Keratinocyte (primary cell): ENCODE results near the gene JAKMIP2. TPM values are rescaled to one million over a fixed set of nuclear protein-coding genes. Genes with fewer than 3 reads are reported as not detected.

Experiments
- DNase-seq: peaks from one replicate; pipeline ENCODE4 v3.0.0-alpha.2; 2011; ENCODE audit warnings: low read depth, missing footprints, low spot score
- FAIRE-seq: peaks from 2 replicates; lab custom pipeline; 2011; peaks lifted over from hg19 to GRCh38; lab: Jason Lieb, UNC
- H2AFZ ChIP-seq: 2 replicates; pipeline ENCODE4 v1.6.0; 2012; ENCODE audit warnings: low read length, control low read depth, inconsistent platforms; ENCODE audit not compliant: control insufficient read depth
- H3K27ac ChIP-seq: 2 replicates; pipeline ENCODE4 v1.5.1; 2011; ENCODE audit warnings: low read length; ENCODE audit not compliant: control insufficient read depth, insufficient read depth
- H3K27me3 ChIP-seq: 3 replicates; pipeline ENCODE4 v1.6.0; 2011; ENCODE audit warnings: low read length; ENCODE audit not compliant: control insufficient read depth, insufficient read depth; ENCODE audit errors: extremely low read depth
- H3K36me3 ChIP-seq, 2 experiments: 2 replicates in 1 of 2; 3 replicates in 1 of 2; pipeline ENCODE4 v1.5.1; 2011; ENCODE audit warnings: low read length in 2 of 2, mild to moderate bottlenecking in 1 of 2; ENCODE audit not compliant: control insufficient read depth in 2 of 2, insufficient read depth in 2 of 2; ENCODE audit errors: extremely low read depth in 1 of 2
- H3K4me1 ChIP-seq: 3 replicates; pipeline ENCODE4 v1.5.1; 2011; ENCODE audit warnings: low read length; ENCODE audit not compliant: control insufficient read depth, insufficient read depth; ENCODE audit errors: extremely low read depth
- H3K4me2 ChIP-seq: 3 replicates; pipeline ENCODE4 v1.6.0; 2011; ENCODE audit warnings: low read depth, low read length; ENCODE audit not compliant: control insufficient read depth, insufficient read depth; ENCODE audit errors: extremely low read depth
- H3K4me3 ChIP-seq, 3 experiments: fragments of 200-600 bp in 1 of 3; sonication (generic) in 1 of 3; 2 replicates in 2 of 3; 3 replicates in 1 of 3; pipeline ENCODE4 v1.5.1; 2011 to 2016; ENCODE audit warnings: low read length in 3 of 3, mild to moderate bottlenecking in 3 of 3, control low read depth in 2 of 3, inconsistent platforms in 1 of 3, low read depth in 1 of 3, mixed read lengths in 1 of 3, mixed run types in 1 of 3, moderate library complexity in 1 of 3; ENCODE audit not compliant: control insufficient read depth in 2 of 3, insufficient read depth in 2 of 3; ENCODE audit errors: extremely low read depth in 1 of 3
- H3K79me2 ChIP-seq: 2 replicates; pipeline ENCODE4 v1.6.0; 2012; ENCODE audit warnings: low read length; ENCODE audit not compliant: control insufficient read depth, insufficient read depth
- H3K9ac ChIP-seq: 3 replicates; pipeline ENCODE4 v1.6.0; 2011; ENCODE audit warnings: low read length; ENCODE audit not compliant: control insufficient read depth, insufficient read depth; ENCODE audit errors: extremely low read depth
- H3K9me1 ChIP-seq: 3 replicates; pipeline ENCODE4 v1.6.0; 2011; ENCODE audit warnings: low read length; ENCODE audit not compliant: control insufficient read depth, insufficient read depth; ENCODE audit errors: extremely low read depth
- H3K9me3 ChIP-seq: 2 replicates; pipeline ENCODE4 v1.5.1; 2012; ENCODE audit warnings: low read depth, low read length; ENCODE audit not compliant: control insufficient read depth
- H4K20me1 ChIP-seq: 3 replicates; pipeline ENCODE4 v1.6.0; 2011; ENCODE audit warnings: low read length; ENCODE audit not compliant: control insufficient read depth, insufficient read depth; ENCODE audit errors: extremely low read depth
- EZH2 ChIP-seq: IDR thresholded peaks from one replicate; pipeline ENCODE4 v1.6.1; 2012; ENCODE audit warnings: inconsistent platforms, mild to moderate bottlenecking, low read length, moderate library complexity
- dilution Hi-C: fragments of 300-500 bp; cut with MboI; formaldehyde crosslinking; loops from one replicate; pipeline ENCODE4 v1.7.0; 2020; ENCODE audit warnings: low sequenced_read_pairs; ENCODE audit not compliant: extremely low pct_ligation_motif_present
- polyA plus RNA-seq, 5 experiments: library from polyadenylated mRNA; depleted of rRNA in 3 of 5; stranded (reverse) in 3 of 5; stranded (forward) in 1 of 5; unstranded in 1 of 5; fragments of >200 nt; gene quantifications; 1 replicate in 1 of 5; 2 replicates in 3 of 5; 3 replicates in 1 of 5; pipeline versions ENCODE4 v1.2.1 to v1.2.3, GENCODE V29; 2011 to 2012; ENCODE audit warnings: missing spikeins in 2 of 5, low read depth in 1 of 5, low replicate concordance in 1 of 5
- TF ChIP-seq, protein P1 (sequence below), 3 experiments: IDR thresholded peaks in 1 of 3; conservative IDR thresholded peaks in 1 of 3; optimal IDR thresholded peaks in 1 of 3; 2 replicates in 2 of 3; 3 replicates in 1 of 3; pipeline versions ENCODE3 to v1.5.1; 2011; ENCODE audit warnings: low read length in 3 of 3, mild to moderate bottlenecking in 3 of 3, moderate library complexity in 2 of 3, control low read depth in 1 of 3, inconsistent platforms in 1 of 3; ENCODE audit not compliant: insufficient read depth in 2 of 3; ENCODE audit errors: extremely low read depth in 1 of 3

The JAKMIP2 gene
- polyA plus RNA-seq, 1 donor (not counting 4 experiments of a cell fraction or from before 2014, with no cell fraction given): not detected

GRCh38 chr5:147740864-147741263 lies 41.7 kb downstream of the JAKMIP2 start:
- no peak for TF ChIP-seq EZH2
- TF ChIP-seq, protein P1, sequence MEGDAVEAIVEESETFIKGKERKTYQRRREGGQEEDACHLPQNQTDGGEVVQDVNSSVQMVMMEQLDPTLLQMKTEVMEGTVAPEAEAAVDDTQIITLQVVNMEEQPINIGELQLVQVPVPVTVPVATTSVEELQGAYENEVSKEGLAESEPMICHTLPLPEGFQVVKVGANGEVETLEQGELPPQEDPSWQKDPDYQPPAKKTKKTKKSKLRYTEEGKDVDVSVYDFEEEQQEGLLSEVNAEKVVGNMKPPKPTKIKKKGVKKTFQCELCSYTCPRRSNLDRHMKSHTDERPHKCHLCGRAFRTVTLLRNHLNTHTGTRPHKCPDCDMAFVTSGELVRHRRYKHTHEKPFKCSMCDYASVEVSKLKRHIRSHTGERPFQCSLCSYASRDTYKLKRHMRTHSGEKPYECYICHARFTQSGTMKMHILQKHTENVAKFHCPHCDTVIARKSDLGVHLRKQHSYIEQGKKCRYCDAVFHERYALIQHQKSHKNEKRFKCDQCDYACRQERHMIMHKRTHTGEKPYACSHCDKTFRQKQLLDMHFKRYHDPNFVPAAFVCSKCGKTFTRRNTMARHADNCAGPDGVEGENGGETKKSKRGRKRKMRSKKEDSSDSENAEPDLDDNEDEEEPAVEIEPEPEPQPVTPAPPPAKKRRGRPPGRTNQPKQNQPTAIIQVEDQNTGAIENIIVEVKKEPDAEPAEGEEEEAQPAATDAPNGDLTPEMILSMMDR (optimal IDR thresholded peaks at IDR 0.05 in 1 of 3, IDR thresholded peaks at IDR 0.05 in 1 of 3, conservative IDR thresholded peaks at IDR 0.05 in 1 of 3; ENCODE audit: extremely low read depth in 1 of 3, insufficient read depth in 2 of 3, low read length in 3 of 3): no peak
- Histone ChIP-seq H2AFZ (no peak overlapping the region), H3K4me3 (no peak overlapping the region), H3K9me3 (no peaks in the 10 kb centered on the region), H3K4me1 (no peaks in the 10 kb centered on the region), H4K20me1 (no peaks in the 10 kb centered on the region), H3K9ac (no peak overlapping the region), H3K27me3 (no peaks in the 10 kb centered on the region), H3K4me2 (no peak overlapping the region), H3K79me2 (no peaks in the 10 kb centered on the region), H3K27ac (no peak overlapping the region), H3K36me3 (no peaks in the 10 kb centered on the region), H3K9me1 (no peaks in the 10 kb centered on the region)
- DNase-seq (no peak), FAIRE-seq (no peak)
- dilution Hi-C loops: no loop called here

GRCh38 chr5:147737921-147738320 lies 44.6 kb downstream of the JAKMIP2 start:
- Histone ChIP-seq H3K4me2 (no peak overlapping the region), H3K27me3 (no peaks in the 10 kb centered on the region), H3K36me3 (no peaks in the 10 kb centered on the region), H3K4me3 (no peak overlapping the region), H3K4me1 (no peaks in the 10 kb centered on the region), H4K20me1 (no peaks in the 10 kb centered on the region), H3K79me2 (no peaks in the 10 kb centered on the region), H3K9me1 (no peaks in the 10 kb centered on the region), H2AFZ (no peak overlapping the region), H3K9ac (no peak overlapping the region), H3K9me3 (no peaks in the 10 kb centered on the region), H3K27ac (no peak overlapping the region)
- no peak for FAIRE-seq
- dilution Hi-C loops: no loop called here
- TF ChIP-seq, protein P1 (optimal IDR thresholded peaks at IDR 0.05 in 1 of 3, IDR thresholded peaks at IDR 0.05 in 1 of 3, conservative IDR thresholded peaks at IDR 0.05 in 1 of 3; ENCODE audit: extremely low read depth in 1 of 3, insufficient read depth in 2 of 3, low read length in 3 of 3): no peak
- TF ChIP-seq EZH2: no peak
- no peak for DNase-seq
